ENCODE results near the gene KRTAP5-9. TPM values are rescaled to one million over a fixed set of nuclear protein-coding genes. Genes with fewer than 3 reads are reported as not detected.
"Not testable (repeated sequence)": the region's sequence is repeated elsewhere in the genome, so short reads cannot be mapped to it uniquely, and the experiment has no call there.

The KRTAP5-9 gene
- total RNA-seq, 4 donors from 2014 or later: 1.9 TPM; not detected in 3

- WGBS, 2 donors: 93% methylated on average over 41 to 43 of the region's 55 CpGs
- no peak overlapping the region for H3K4me3 ChIP-seq (ENCODE audit: low read depth, poor library complexity, severe bottlenecking)
- no peak for TF ChIP-seq CTCF (IDR thresholded peaks at IDR 0.05)
- no peak for TF ChIP-seq POLR2A (IDR thresholded peaks at IDR 0.05)
- intact Hi-C loops (cut with DNase I; ENCODE audit: low total_unique reads): no loop called here
- peak in 1 of 2 donors; percentile 66 for DNase-seq (ENCODE audit: low spot score in 2 of 2)
These were observed 29.4 kb upstream of the KRTAP5-9 start for GRCh38 chr11:71518506-71519471.

- no peak for DNase-seq (ENCODE audit: low spot score in 2 of 2)
These were observed 28.7 kb upstream of the KRTAP5-9 start for GRCh38 chr11:71519546-71519945.

GRCh38 chr11:71525188-71525937, 22.9 kb upstream of the KRTAP5-9 start:
- TF ChIP-seq CTCF (IDR thresholded peaks at IDR 0.05): no peak
- no peak for TF ChIP-seq POLR2A (IDR thresholded peaks at IDR 0.05)
- DNase-seq (ENCODE audit: low spot score in 2 of 2): peak in 1 of 2 donors; percentile 23
- H3K4me3 ChIP-seq (ENCODE audit: low read depth, poor library complexity, severe bottlenecking): no peak overlapping the region
- 62 to 63% methylated on average over 3 of the region's 3 CpGs for WGBS, 2 donors
- intact Hi-C loops (cut with DNase I; ENCODE audit: low total_unique reads): no loop called here

More at GRCh38 chr11:71519546-71519945, 28.7 kb upstream of the KRTAP5-9 start:
- no peak overlapping the region for H3K4me3 ChIP-seq (ENCODE audit: low read depth, poor library complexity, severe bottlenecking)
- intact Hi-C loops (cut with DNase I; ENCODE audit: low total_unique reads): no loop called here
- TF ChIP-seq POLR2A (IDR thresholded peaks at IDR 0.05) (no peak), CTCF (IDR thresholded peaks at IDR 0.05) (no peak)
- WGBS, 2 donors: 79 to 82% methylated on average over 10 of the region's 10 CpGs

GRCh38 chr11:71525938-71526495, 22.2 kb upstream of the KRTAP5-9 start:
- no peak for TF ChIP-seq CTCF (IDR thresholded peaks at IDR 0.05)
- no peak for TF ChIP-seq POLR2A (IDR thresholded peaks at IDR 0.05)
- 77 to 85% methylated on average over 2 of the region's 2 CpGs for WGBS, 2 donors
- H3K4me3 ChIP-seq (ENCODE audit: low read depth, poor library complexity, severe bottlenecking): no peak overlapping the region
- DNase-seq (ENCODE audit: low spot score in 2 of 2): peak in 1 of 2 donors; percentile 58
- intact Hi-C loops (cut with DNase I; ENCODE audit: low total_unique reads): no loop called here

GRCh38 chr11:71526796-71527575, 21.2 kb upstream of the KRTAP5-9 start, which contains the start of gene KRTAP5-7:
TSS of gene KRTAP5-7 (plus strand) at chr11:71527267. CDS start at chr11:71527301, 34 bp downstream.
- 67 to 73% methylated on average over 10 of the region's 10 CpGs for WGBS, 2 donors
- intact Hi-C loops (cut with DNase I; ENCODE audit: low total_unique reads); H3K4me3 ChIP-seq (ENCODE audit: low read depth, poor library complexity, severe bottlenecking): not testable (repeated sequence)
- DNase-seq (ENCODE audit: low spot score in 2 of 2): peak in 1 of 2 donors; percentile 31

Measured in lower leg skin (tissue), 4 donors.